Colon (tissue), 2 donors: Measurements from ENCODE around the gene DISP2.

Experiments used
- FAIRE-seq: peaks from 2 replicates; lab custom pipeline; 2012; peaks lifted over from hg19 to GRCh38; lab: Jason Lieb, UNC
- donor health status: control.
- donor health status: control.

Gene DISP2

GRCh38 chr15:40363611-40364010, 5.6 kb downstream of the DISP2 start:
- FAIRE-seq: no peak

GRCh38 chr15:40364251-40364650, 6.2 kb downstream of the DISP2 start:
- FAIRE-seq: no peak

- FAIRE-seq: no peak
Measured at GRCh38 chr15:40365016-40365415, 7.0 kb downstream of the DISP2 start.

- FAIRE-seq: no peak
Measured at GRCh38 chr15:40365624-40366456, 7.8 kb downstream of the DISP2 start.

GRCh38 chr15:40366457-40367370, 8.7 kb downstream of the DISP2 start:
- no peak for FAIRE-seq

- no peak for FAIRE-seq
Measured at GRCh38 chr15:40367371-40367685, 9.3 kb downstream of the DISP2 start.

- FAIRE-seq: no peak
Measured at GRCh38 chr15:40367686-40368611, 9.9 kb downstream of the DISP2 start.

GRCh38 chr15:40368719-40369473, 10.9 kb downstream of the DISP2 start:
- no peak for FAIRE-seq

- no peak for FAIRE-seq
Measured at GRCh38 chr15:40369474-40369869, 11.5 kb downstream of the DISP2 start.

GRCh38 chr15:40369971-40370370, 12.0 kb downstream of the DISP2 start:
- FAIRE-seq: no peak

- no peak for FAIRE-seq
Measured at GRCh38 chr15:40372981-40373380, 15.0 kb downstream of the DISP2 start.

- no peak for FAIRE-seq
Measured at GRCh38 chr15:40377606-40378005, 19.6 kb downstream of the DISP2 start.

GRCh38 chr15:40379374-40379773, 21.4 kb downstream of the DISP2 start:
- FAIRE-seq: no peak

GRCh38 chr15:40379853-40380252, 21.8 kb downstream of the DISP2 start:
- no peak for FAIRE-seq

- no peak for FAIRE-seq
Measured at GRCh38 chr15:40380636-40381035, 22.6 kb downstream of the DISP2 start.

- no peak for FAIRE-seq
Measured at GRCh38 chr15:40381818-40382529, 24.0 kb downstream of the DISP2 start.

GRCh38 chr15:40382580-40383456, 24.8 kb downstream of the DISP2 start, which contains the start of gene KNSTRN:
KNSTRN (plus strand) TSS chr15:40382721; CDS start chr15:40382836, 115 bp downstream.
- no peak for FAIRE-seq

- FAIRE-seq: no peak
Measured at GRCh38 chr15:40386480-40386879, 28.5 kb downstream of the DISP2 start.

GRCh38 chr15:40388941-40389823, 31.2 kb downstream of the DISP2 start:
- no peak for FAIRE-seq
